Stimulated activated CD8-positive, alpha-beta memory T cell treated with anti-CD3 and anti-CD28 coated beads, Interleukin-4, amount 100 ng/mL, for 24 hours (primary cell): ENCODE results near the gene ATG12.
"Not testable (repeated sequence)": the region's sequence is repeated elsewhere in the genome, so short reads cannot be mapped to it uniquely, and the experiment has no call there.

Experiments
- DNase-seq: peaks from one replicate; pipeline ENCODE4 v3.0.0-alpha.2; 2020; ENCODE audit warnings: low read depth

Gene ATG12

DNA sequence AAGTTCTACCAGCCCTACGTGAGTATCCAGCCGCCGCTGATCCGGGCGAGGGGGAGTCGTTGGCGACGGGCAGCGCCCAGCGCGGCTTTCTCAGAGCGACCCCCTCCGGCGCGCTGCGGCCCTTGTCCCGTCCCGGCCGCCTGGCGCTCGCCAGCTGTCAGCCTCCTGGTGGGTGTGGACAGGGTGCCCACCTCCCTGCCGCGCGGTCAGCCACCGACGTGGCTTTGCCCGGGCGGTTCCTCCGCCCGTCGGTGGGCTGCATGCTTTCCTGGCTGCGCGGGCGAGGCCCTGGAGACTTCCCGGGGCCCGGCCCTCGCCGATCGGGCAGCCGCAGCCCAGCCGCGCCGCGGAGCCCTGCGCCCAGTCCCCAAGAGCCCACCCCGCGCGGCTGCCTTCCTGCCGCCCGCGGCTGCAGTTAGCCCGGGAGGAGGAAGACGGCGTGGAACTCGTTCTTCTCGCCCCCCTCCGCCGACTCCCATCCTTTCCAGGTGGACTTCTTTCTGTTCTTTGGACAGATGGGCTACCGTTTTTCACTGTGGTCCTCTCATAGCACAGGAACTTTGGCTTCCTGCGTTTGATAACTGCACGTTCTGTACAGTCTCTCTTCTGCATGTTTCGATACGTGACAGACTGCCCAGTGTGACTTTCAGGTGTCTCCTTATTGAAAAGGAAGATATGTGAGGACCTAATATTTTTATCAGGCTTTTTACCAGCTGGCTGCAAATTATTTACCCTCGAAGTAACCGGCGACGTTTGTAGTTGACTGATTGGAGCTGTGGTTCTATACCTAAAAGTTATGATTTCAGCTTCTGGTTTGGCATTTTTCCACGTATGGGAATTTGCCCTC is 947 bp upstream of the ATG12 start:
- DNase-seq = no peak

GRCh38 chr5:115840873-115841272 is 492 bp downstream of the ATG12 start:
- DNase-seq = no peak

GRCh38 chr5:115838885-115839518 is 2.4 kb downstream of the ATG12 start:
- no peak for DNase-seq

GRCh38 chr5:115835481-115835880 is 5.9 kb downstream of the ATG12 start:
- no peak for DNase-seq

DNA sequence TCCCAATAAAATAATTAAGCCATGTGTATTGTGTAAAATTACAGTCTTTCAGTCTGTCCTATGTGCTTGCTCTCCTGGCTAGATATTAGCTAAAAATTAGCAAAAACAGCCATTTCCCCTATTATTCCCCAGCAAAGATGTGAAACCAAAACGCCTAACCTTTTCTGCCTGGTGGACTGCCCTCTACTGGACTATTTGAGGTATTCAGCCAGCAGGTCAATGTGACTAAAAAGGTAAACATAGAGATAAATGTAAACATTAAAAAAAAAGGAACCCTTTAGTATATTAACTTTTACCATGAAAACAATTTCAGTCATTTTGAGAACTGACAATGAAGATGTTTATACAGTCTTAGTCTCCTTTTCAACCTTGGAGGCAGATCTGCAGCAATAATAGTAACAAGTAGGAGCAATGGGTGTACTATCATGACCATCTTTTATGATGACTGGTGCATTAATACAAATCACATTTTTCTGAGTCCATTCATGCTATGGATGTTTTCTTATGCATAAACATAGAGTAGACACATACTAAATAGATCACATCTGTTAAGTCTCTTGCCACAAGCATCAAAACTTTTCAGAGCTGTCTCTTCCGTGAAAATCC is 10.1 kb downstream of the ATG12 start:
- DNase-seq = peak; percentile 7

- no peak for DNase-seq
Measured at GRCh38 chr5:115829913-115830312, 11.5 kb downstream of the ATG12 start.

DNA sequence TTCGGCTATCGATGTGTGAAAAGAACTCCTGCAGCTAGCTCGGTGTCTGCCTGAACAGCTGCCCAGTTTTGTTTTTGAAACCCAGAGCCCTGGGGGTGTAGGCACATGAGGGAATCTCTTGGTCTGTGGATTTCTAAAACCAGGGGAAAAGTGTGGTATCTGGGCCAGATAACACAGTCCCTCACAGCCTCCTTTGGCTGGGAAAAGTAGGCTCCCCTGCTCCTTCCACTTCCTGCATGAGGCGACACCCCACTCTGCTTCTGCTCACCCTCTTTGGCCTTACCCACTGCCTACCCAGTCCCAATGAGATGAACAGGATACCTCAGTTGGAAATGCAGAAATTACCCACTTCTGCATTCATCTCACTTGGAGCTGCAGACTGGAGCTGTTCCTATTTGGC is 15.4 kb downstream of the ATG12 start:
- no peak for DNase-seq

DNA sequence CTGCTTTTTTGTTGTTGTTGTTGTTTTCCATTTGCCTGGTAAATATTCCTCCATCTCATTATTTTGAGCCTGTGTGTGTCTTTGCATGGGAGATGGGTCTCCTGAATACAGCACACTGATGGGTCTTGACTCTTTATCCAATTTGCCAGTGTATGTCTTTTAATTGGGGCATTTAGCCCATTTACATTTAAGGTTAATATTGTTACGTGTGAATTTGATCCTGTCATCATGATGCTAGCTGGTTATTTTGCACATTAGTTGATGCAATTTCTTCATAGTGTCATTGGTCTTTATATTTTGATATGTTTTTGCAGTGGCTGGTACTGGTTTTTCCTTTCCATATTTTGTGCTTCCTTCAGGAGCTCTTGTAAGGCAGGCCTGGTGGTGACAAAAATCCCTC is 16.4 kb downstream of the ATG12 start:
- not testable (repeated sequence) for DNase-seq

DNA sequence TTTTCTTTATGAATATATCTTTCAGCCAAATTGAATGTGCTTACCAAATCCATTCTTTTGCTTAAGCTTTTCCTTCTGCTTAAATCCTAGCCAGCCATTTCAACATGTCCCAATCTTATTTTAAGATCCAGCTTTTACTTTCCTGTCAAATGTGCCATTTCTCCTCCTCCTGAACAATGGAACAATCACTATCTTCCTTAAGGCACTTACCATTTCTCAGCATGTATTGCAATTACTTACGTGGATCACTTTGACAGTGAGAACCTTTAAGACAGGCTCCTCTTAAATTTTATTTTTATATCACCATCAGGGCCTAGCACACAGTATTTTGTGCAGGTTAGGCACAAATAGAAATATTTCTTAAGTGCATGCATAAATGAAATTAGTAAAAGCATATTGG is 20.5 kb downstream of the ATG12 start:
- no peak for DNase-seq

GRCh38 chr5:115818821-115819220 is 22.5 kb downstream of the ATG12 start:
- DNase-seq = no peak

- DNase-seq = no peak
Measured at GRCh38 chr5:115817386-115817785, 24.0 kb downstream of the ATG12 start.

- DNase-seq = peak; percentile 6
Measured at GRCh38 chr5:115816226-115817081, 24.9 kb downstream of the ATG12 start, which contains the start of gene CDO1. TSS of gene CDO1 (minus strand) at chr5:115816659. CDS start at chr5:115816397, 262 bp downstream.

DNA sequence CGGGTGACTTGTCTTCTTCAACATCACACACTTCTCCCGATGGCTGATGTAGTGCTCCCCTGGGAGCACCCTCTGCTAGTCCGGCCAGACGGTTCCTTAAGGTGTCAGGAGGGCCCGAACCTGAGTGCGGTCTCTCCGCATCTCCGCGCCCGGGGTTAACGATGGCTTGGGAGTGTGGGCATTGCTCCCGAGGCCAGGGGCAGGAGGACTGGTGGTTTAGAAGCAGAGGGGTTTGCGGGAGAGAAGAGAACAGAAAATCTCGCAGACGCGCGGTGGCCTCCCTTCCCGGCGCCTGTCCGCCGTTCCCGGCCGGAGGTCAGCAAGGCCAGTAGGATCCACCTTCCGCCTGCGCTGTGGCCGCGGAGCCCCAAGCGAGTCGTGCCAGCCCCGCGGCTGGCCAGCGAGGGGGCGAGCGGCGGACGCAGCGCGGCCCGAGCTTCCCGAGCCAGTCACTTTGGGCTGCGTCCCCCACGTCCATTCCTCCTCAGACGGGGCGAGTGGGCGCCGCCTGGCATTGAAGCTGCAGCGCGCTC is 25.6 kb downstream of the ATG12 start:
- DNase-seq = no peak

GRCh38 chr5:115815006-115815692 is 26.2 kb downstream of the ATG12 start:
- no peak for DNase-seq

- no peak for DNase-seq
Measured at GRCh38 chr5:115813719-115814118, 27.6 kb downstream of the ATG12 start.

DNA sequence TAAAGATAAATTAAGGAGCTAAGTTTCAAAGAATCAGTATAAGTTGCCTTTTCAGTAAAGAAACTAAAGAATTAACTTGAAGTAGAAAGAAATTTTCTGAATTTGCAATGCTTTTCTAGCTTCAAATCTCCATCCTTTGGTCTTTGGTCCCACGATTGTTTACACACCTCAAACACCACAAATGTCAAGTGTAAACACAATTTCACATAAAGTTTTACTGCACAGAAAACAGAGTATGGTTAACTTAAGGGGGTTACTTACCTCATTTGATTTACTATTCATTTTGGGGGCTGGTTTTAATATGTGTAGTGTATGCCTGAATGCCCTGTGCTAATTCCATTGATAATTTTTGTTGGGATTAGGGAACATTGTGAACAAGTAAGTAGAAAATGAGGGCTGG is 29.0 kb downstream of the ATG12 start:
- no peak for DNase-seq

DNA sequence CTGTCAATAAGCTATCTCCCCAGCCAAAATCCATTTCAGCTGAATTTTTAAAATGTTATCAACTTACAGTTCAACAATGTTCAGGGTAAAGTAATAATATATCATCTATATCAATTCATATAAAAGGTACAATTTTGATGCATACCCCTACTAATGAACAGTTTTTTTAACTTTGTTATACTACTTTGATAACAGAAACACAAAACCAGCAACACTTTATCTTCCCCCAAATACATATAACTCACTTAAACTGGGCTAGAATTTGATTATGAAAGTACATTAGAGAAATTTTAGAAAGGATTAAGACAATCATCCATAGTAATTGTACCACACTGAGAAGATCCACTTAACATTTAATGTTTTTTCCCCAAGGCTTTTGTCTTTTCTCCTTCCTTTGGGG is 30.0 kb downstream of the ATG12 start:
- no peak for DNase-seq

DNA sequence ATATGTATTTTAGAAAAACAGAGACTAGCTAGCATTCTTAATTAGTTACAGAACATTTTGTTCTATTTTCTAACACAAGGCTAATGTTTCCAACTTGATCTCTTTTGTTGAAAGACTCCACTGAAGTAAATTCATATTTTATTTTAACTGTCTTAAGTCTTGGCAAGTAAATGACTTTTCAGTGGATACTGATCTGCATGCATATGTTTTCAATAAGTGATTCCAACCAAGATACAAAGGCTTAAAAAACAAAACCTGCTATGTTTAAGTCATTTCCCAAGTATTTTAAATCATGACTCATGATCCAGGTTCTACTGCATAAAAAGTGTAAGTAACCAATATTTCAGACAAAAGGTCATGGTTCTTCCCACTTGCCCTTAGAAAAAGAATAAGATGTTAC is 30.6 kb downstream of the ATG12 start:
- DNase-seq = no peak

DNA sequence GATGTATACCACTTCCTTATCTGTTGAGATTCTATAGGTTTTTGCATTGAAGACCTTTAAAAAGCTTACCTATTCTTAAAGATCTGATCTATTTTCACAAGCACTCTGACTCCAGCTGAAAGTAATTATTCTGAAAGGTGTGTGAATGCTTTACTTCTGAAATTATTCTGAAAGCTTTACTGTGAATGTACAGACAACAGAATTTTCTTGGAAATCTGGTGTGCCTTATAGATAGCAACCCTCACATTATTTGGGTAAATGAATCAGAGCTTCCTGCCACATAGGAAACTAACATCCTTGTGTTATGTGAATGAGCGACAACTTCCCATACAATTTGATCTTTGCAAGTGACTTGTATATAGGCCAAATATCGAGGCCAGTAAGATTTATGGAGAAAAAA is 31.4 kb downstream of the ATG12 start:
- DNase-seq = no peak

DNA sequence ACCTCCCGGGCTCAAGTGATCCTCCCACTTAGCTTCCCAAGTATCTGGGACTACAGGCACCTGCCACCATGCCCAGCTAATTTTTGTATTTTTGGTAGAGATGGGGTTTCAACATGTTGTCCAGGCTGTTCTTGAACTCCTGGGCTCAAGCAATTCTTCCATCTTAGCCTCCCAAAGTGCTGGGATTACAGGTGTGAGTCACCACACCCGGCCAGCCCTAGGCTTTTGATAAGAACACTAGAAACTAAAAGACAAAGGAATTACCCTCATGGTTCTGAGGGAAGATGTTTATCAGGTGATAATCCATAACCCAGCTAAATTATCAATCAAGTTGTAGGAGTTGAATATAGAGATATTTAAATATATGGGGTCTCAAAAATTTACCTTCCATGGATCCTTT is 33.3 kb downstream of the ATG12 start:
- not testable (repeated sequence) for DNase-seq

DNA sequence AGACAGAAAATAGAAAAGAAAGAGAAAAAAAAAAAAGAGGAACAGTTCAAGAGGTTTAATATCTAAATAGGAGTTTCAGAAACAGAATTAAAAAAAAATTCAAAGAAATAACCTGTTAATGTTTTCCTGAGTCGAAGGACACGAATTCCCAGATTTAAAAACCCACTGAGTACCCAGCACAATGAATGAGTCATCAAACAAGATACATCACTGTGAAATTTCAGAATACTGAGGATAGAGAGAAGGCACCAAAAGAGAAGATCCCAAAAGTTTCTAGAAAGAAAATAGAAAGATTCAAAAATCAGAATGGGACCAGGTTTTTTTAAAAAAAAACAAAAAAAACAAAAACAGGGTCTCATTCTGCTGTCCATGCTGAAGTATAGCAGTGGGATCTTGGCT is 33.7 kb downstream of the ATG12 start:
- no peak for DNase-seq
